H1 (cell line): ENCODE results near the gene PLA2R1.

Experiments used
- EP300 ChIP-seq, 2 experiments: IDR thresholded peaks; 1 replicate in 1 of 2; 2 replicates in 1 of 2; pipeline ENCODE4 v1.6.1; 2011 to 2012; ENCODE audit warnings: low read depth in 2 of 2, low read length in 2 of 2, mild to moderate bottlenecking in 2 of 2, borderline replicate concordance in 1 of 2, inconsistent platforms in 1 of 2, moderate library complexity in 1 of 2
- EZH2 ChIP-seq: fragments of 200-600 bp; sonication (generic); IDR thresholded peaks from 2 replicates; pipeline ENCODE4 v1.7.1; 2012; ENCODE audit warnings: low read depth, mild to moderate bottlenecking, moderate library complexity, low read length, inconsistent platforms; ENCODE audit not compliant: severe bottlenecking
- HDAC6 ChIP-seq: IDR thresholded peaks from one replicate; pipeline ENCODE4 v1.7.1; 2012; ENCODE audit warnings: low read depth, mild to moderate bottlenecking, inconsistent platforms, low read length, moderate library complexity
- MAFK ChIP-seq: IDR thresholded peaks from 2 replicates; pipeline ENCODE4 v1.6.1; 2012; ENCODE audit warnings: low read depth, mild to moderate bottlenecking, improper control_type of control experiment, low read length
- NRF1 ChIP-seq: IDR thresholded peaks from 2 replicates; pipeline ENCODE4 v1.6.1; 2011; ENCODE audit warnings: mild to moderate bottlenecking, low read depth, low read length, improper control_type of control experiment
- POLR2A ChIP-seq, 2 experiments: IDR thresholded peaks; 1 replicate in 1 of 2; 2 replicates in 1 of 2; pipeline ENCODE4 v1.6.1; 2011; ENCODE audit warnings: low read depth in 2 of 2, low read length in 2 of 2, mild to moderate bottlenecking in 2 of 2; ENCODE audit errors: control extremely low read depth in 1 of 2
- POLR2AphosphoS5 ChIP-seq: IDR thresholded peaks from 2 replicates; pipeline ENCODE4 v1.6.1; 2011; ENCODE audit warnings: low read depth, low read length
- RAD21 ChIP-seq, 2 experiments: IDR thresholded peaks in 1 of 2; conservative IDR thresholded peaks in 1 of 2; 2 replicates each; pipeline ENCODE4 v1.6.1; 2011; ENCODE audit warnings: low read depth in 2 of 2, low read length in 2 of 2, improper control_type of control experiment in 1 of 2, inconsistent platforms in 1 of 2, mild to moderate bottlenecking in 1 of 2, moderate library complexity in 1 of 2
- RFX5 ChIP-seq: IDR thresholded peaks from 2 replicates; pipeline ENCODE4 v1.6.1; 2011; ENCODE audit warnings: low read depth, low read length, improper control_type of control experiment, borderline replicate concordance
- TAF1 ChIP-seq: IDR thresholded peaks from 2 replicates; pipeline ENCODE4 v1.6.1; 2011; ENCODE audit warnings: mild to moderate bottlenecking, low read depth, low read length
- TF ChIP-seq, protein P1 (sequence below), 3 experiments: IDR thresholded peaks; 1 replicate in 2 of 3; 2 replicates in 1 of 3; pipeline versions ENCODE4 v1.5.1 to v1.6.1; 2011; ENCODE audit warnings: low read length in 3 of 3, mild to moderate bottlenecking in 3 of 3, inconsistent platforms in 2 of 3, low read depth in 1 of 3, moderate library complexity in 1 of 3; ENCODE audit not compliant: insufficient read depth in 1 of 3; ENCODE audit errors: control extremely low read depth in 1 of 3
- TF ChIP-seq, protein P2 (sequence below): IDR thresholded peaks from 2 replicates; pipeline ENCODE4 v1.6.1; 2012; ENCODE audit warnings: low read length, inconsistent platforms

- TF ChIP-seq, protein P1, sequence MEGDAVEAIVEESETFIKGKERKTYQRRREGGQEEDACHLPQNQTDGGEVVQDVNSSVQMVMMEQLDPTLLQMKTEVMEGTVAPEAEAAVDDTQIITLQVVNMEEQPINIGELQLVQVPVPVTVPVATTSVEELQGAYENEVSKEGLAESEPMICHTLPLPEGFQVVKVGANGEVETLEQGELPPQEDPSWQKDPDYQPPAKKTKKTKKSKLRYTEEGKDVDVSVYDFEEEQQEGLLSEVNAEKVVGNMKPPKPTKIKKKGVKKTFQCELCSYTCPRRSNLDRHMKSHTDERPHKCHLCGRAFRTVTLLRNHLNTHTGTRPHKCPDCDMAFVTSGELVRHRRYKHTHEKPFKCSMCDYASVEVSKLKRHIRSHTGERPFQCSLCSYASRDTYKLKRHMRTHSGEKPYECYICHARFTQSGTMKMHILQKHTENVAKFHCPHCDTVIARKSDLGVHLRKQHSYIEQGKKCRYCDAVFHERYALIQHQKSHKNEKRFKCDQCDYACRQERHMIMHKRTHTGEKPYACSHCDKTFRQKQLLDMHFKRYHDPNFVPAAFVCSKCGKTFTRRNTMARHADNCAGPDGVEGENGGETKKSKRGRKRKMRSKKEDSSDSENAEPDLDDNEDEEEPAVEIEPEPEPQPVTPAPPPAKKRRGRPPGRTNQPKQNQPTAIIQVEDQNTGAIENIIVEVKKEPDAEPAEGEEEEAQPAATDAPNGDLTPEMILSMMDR (IDR thresholded peaks at IDR 0.05; ENCODE audit: control extremely low read depth in 1 of 3, insufficient read depth in 1 of 3, low read depth in 1 of 3, low read length in 3 of 3) = no peak
- TF ChIP-seq POLR2A (IDR thresholded peaks at IDR 0.05; ENCODE audit: control extremely low read depth in 1 of 2, low read depth in 2 of 2, low read length in 2 of 2) (no peak), MAFK (no peak), POLR2AphosphoS5 (no peak), HDAC6 (no peak), RAD21 (IDR thresholded peaks at IDR 0.05 in 1 of 2, conservative IDR thresholded peaks at IDR 0.05 in 1 of 2; ENCODE audit: low read depth in 2 of 2, low read length in 2 of 2) (no peak), NRF1 (no peak), RFX5 (no peak), EP300 (IDR thresholded peaks at IDR 0.05; ENCODE audit: borderline replicate concordance in 1 of 2, low read depth in 2 of 2, low read length in 2 of 2) (no peak), TAF1 (no peak), EZH2 (no peak)
- TF ChIP-seq, protein P2, sequence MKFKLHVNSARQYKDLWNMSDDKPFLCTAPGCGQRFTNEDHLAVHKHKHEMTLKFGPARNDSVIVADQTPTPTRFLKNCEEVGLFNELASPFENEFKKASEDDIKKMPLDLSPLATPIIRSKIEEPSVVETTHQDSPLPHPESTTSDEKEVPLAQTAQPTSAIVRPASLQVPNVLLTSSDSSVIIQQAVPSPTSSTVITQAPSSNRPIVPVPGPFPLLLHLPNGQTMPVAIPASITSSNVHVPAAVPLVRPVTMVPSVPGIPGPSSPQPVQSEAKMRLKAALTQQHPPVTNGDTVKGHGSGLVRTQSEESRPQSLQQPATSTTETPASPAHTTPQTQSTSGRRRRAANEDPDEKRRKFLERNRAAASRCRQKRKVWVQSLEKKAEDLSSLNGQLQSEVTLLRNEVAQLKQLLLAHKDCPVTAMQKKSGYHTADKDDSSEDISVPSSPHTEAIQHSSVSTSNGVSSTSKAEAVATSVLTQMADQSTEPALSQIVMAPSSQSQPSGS = no peak
These were observed 34.0 kb upstream of the PLA2R1 start for GRCh38 chr2:160096409-160096808.
